HG02885 (cell line): ENCODE data around the gene BSG.
A peak's percentile ranks its signal among the peaks of the same experiment; 100 is the strongest.

Experiments used
- ATAC-seq: cut with Tn5 transposase; IDR thresholded peaks from one replicate; pipeline ENCODE4 v1.9.1; 2021; ENCODE audit warnings: mild to moderate bottlenecking; ENCODE audit not compliant: unreplicated experiment, poor library complexity

The BSG gene

DNA sequence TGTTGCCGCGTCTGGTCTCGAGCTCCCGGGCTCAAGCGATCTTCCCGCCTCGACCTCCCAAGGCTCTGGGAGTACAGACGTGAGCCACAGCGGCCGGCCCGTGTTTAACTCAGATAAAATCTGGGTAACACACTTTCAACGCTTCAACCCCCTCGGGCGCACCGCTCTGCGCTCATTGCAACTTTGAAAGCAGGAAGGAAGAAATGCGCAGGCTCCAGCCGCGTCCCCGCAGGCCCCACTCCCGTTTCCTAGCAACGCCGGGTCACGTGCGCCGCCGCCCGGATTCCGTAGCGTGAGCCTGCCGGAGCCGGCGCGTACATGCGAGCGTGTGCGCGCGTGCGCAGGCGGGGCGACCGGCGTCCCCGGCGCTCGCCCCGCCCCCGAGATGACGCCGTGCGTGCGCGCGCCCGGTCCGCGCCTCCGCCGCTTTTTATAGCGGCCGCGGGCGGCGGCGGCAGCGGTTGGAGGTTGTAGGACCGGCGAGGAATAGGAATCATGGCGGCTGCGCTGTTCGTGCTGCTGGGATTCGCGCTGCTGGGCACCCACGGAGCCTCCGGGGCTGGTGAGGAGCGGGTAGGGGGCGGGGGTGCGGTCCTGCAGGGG lies at the start of gene BSG:
BSG (plus strand) TSS at position 457 of the 603 bp plus-strand sequence; CDS start at position 496, 39 bp downstream.
- ATAC-seq: peak; percentile 85

DNA sequence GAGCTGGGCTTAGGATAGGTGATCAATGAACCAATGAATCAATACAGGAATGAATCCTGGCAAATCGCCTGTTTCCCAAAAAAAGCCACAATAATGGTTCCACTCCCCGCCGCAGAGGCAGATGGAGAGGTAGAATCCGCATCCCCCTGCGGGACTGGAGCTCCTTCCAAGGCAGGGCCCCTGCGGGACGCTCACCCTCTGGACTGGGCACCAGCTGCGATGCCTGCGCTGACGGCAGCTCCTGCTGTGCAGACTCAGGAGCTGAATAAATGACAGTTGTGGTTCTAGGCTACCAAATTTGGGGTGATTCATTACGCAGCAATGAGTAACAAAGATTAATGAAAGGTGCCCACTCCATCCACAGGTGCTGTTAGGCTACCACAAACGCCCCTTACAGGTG lies 49.7 kb upstream of the BSG start:
- no peak for ATAC-seq

DNA sequence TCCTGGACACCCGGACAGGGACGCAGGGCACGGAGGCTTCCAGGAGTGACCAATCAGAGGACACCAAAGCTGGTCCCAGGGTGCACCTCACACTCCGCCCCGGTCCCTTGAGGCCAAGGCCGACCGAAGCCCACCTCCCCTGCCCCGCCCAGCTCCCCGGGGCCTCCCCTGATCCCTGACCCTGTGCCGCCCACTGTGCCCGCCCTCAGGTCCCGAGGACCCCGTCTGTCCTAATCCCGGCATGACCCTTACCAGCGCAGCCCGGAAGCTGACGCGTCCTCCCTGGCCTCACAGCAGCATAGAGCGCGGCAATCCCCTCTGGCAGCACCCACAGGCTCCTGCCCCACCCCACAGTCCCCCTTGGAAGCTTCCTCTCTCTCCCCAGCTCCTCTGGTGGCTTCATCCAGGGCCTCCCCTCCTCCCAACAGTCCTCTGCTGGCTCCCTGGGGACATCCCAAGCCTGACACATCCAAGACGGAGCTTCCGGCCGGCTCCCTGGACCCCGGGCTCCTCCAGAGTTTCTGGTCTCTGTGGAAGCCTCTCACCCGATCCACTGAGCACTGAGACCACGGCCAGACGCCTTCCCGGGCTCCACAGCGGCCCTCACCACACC lies 48.2 kb upstream of the BSG start:
- no peak for ATAC-seq

DNA sequence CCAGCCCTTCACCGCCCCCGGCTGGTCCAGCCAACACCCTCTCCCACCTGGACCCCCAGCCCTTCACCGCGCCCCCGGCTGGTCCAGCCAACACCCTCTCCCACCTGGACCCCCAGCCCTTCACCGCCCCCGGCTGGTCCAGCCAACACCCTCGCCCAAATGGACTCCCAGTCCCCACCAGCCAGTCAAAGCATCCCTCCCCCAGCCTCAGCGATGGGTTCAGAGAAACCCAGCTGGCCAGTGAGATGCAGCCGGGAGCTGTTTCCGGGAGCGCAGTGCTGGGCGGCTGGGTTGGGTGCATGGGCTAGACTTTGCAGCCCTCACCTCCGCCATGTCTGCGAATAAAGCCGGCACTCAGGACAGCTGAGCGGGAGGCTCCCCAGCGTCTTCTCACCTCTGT lies 47.4 kb upstream of the BSG start:
- no peak for ATAC-seq

DNA sequence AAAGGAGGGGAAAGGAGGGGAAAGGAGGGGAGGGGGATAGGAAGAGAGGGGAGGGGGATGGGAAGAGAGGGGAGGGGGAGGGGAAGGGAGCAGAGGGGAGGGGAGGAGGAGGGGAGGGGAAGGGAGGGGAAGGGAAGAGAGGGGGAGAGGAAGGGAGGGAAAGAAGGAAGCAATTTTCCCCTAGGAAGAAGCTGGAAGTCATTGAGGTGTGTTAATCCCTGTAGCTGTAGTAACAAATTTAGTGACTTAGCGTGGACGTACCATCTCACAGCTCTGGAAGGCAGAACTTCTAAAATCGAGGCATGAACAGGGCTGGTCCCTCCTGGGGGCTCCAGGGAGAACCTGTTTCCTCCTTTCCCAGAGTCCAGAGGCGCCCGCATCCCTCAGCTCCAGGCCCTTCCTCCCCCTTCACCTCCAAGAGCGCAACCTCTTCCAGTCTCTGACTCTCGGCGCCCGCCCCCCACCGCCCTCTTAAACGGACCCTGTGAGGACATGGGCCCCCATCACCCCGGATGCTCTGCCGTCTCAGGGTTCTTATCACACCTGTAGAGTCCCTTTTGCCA lies 46.5 kb upstream of the BSG start:
- ATAC-seq: no peak

GRCh38 chr19:530134-531008 lies 42.0 kb upstream of the BSG start:
- no peak for ATAC-seq

DNA sequence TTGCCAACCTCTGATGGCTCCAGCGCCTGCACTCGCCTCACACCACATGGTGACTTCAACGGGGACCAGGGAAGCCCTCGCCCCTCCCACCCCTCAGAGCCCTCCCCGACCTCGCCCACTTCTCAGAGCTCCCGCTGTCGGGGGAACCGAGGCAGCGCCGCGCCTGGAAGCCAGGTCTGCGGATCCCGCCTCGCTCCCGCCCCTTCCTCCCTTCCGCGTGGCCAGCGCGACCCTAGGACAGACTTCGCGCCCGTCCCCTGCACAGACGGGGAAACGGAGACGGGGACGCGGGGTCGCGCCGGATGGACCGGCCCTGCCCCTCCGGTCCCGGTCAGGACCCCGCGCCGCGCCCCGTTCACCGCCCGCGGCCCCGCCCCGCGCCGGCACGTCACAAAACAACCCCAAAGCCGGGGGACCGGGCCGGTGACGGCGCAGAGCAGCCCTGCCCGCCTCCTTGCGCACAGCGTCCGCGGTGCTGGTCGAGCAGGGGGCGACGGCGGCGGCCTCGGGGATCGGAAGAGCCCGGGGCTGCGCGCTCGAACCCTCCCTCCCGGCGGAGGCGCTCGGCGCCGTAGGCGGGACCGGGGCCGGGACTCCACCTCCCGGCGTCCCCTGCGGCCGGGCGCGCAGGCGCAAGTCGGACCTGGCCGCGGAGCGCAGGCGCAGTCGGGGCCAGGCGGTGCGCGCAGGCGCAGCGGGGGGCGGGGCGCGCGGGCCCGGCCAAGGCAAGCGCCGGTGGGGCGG lies 41.2 kb upstream of the BSG start:
- peak; percentile 76 for ATAC-seq

DNA sequence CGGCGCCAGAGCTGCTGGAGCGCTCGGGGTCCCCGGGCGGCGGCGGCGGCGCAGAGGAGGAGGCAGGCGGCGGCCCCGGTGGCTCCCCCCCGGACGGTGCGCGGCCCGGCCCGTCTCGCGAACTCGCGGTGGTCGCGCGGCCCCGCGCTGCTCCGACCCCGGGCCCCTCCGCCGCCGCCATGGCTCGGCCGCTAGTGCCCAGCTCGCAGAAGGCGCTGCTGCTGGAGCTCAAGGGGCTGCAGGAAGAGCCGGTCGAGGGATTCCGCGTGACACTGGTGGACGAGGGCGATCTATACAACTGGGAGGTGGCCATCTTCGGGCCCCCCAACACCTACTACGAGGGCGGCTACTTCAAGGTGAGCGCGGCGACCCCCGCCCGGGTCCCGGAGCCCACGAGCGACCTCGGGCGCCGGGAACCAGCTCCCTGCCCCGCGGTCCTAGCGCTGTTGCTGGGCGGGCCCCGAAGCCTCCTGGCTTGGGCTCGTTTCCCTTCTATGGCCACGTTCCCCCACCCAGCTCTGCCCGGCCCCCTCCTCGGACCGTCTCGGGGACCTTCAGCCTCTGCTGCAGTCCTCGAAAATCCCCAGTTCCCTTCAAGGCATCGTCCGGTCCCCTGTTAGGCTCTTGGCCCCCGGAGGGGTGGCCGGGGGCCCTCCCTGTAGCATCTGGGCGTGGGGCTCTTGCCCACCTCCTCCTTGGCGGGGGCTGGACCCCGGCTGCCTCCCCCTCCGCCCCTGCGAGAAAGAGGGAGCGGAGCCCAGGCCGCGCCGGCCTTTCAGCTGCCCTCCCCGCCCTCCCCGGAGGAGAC lies 40.4 kb upstream of the BSG start, which contains the start of gene CDC34:
CDC34 (plus strand) TSS at position 8 of the 808 bp plus-strand sequence; CDS start at position 180, 172 bp downstream.
- ATAC-seq: peak; percentile 10

GRCh38 chr19:532561-533363 lies 39.6 kb upstream of the BSG start:
- no peak for ATAC-seq

DNA sequence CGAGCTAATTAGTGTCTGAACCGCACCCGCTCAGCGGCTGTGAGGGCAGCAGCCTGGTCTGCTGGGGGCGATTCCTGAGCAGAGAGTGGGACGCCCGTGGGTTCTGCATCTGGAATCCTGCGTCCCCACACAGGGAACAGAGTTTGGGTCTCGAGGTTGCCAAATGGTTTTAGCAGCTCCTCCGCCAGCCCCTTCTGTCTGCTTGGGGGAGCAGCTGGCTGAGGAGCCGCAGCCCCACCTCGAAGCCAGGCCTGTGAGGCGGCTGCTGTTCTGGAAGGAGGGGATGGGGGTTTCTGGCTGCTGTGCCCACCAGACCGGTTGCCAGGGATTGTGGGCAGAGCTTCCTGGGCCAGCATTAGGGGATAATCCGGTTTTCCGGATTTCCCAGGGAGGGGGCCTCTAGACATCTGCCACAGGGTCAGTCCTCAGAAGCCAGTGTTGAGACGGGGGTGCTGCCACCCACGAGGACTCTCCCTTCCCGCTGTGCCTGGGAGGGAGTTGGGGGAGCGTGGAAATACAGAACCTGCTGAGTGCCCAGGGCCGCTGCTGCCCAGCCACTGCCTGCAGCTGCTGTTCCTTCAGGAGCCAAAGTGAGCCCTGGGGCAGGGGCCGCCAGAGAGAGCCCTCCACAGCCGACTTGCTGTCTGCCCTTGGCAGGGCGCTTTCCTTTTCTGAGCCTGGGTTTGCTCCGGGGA lies 38.9 kb upstream of the BSG start:
- no peak for ATAC-seq

- ATAC-seq: no peak
Measured at GRCh38 chr19:534088-534487, 38.3 kb upstream of the BSG start.

DNA sequence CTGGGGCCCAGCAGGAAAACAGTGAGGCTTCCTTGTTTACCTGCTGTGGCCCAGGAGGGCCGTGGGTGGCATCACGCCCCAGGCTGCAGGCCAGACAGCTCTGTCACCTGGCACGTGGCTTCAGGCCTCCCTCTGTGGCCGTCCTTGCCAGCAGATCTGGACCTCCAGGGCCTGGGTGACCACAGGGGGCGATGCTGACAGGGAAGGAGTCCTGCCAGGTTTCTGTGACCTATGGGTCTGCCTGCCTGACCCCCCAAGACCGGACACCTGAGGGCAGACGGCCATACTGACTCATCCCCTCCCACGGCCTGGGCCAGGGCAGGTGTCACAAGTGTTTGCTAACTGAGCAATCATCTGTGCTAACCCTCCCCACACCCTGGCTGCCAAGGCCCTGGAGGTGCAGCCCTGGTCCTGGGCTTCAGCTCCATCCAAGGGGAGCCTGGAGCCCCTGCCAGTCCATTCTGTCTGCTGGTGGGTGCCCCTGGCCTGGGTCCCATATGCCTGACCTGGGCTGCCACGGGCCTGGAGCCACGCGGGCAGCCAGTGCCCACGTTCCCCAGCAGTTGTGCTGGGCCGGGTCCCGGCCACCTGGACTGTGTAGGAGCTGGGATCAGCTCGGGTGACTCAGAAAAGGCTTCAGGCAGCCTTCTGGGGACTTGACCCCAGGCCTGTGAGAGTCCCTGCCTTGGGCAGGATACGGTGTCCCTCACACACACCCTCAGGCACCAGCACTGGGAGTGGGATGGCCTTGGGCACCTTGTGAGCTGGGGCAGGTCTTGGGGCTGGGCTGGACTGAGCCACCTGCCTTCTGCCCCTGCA lies 37.2 kb upstream of the BSG start:
- no peak for ATAC-seq

GRCh38 chr19:536031-536880 lies 36.1 kb upstream of the BSG start:
- ATAC-seq: no peak

GRCh38 chr19:536881-537404 lies 35.5 kb upstream of the BSG start:
- no peak for ATAC-seq

GRCh38 chr19:538641-539428 lies 33.6 kb upstream of the BSG start:
- ATAC-seq: no peak
